B cell (primary cell): Measurements from ENCODE around the gene TYROBP. TPM values are rescaled to one million over a fixed set of nuclear protein-coding genes. Genes with fewer than 3 reads are reported as not detected.

Source experiments
- ATAC-seq: fragments of 200-7000 bp; cut with Tn5 transposase; one replicate; pipeline ENCODE4 v1.10.0; 2021; ENCODE audit warnings: low read depth, mild to moderate bottlenecking, moderate number of reproducible peaks, moderate library complexity
- CTCF ChIA-PET: fragments of 350-600 bp; sonication (Branson Sonifier 250); formaldehyde crosslinking; loops from one replicate; lab custom pipeline; 2021; ENCODE audit warnings: antibody characterized with exemption, inconsistent platforms; lab: Charles Lee
- POLR2A ChIA-PET: fragments of 350-600 bp; sonication (Branson Sonifier 250); formaldehyde crosslinking; loops from one replicate; lab custom pipeline; 2021; ENCODE audit warnings: antibody characterized with exemption; lab: Charles Lee
- DNase-seq: peaks from one replicate; pipeline ENCODE4 v3.0.0; 2013
- H2AFZ ChIP-seq: 2 replicates; pipeline ENCODE4 v1.6.1; 2012; ENCODE audit warnings: mild to moderate bottlenecking, low read depth, low read length; ENCODE audit not compliant: insufficient read depth, poor library complexity, severe bottlenecking
- H3K27ac ChIP-seq, 2 donors: 1 replicate in 1 of 2; 2 replicates in 1 of 2; pipeline ENCODE4 v1.5.1; 2012 to 2013; ENCODE audit warnings: low read length in 2 of 2, mild to moderate bottlenecking in 2 of 2, moderate library complexity in 1 of 2
- H3K27me3 ChIP-seq, 4 experiments: fragments of 200-600 bp in 1 of 4; sonication (generic) in 1 of 4; replicated peaks in 1 of 4; 1 replicate in 2 of 4; 2 replicates in 2 of 4; pipeline versions ENCODE4 v1.6.1 to v1.7.0; 2013 to 2016; ENCODE audit warnings: low read length in 3 of 4, mild to moderate bottlenecking in 2 of 4, mixed read lengths in 1 of 4, moderate library complexity in 1 of 4; ENCODE audit not compliant: insufficient read depth in 4 of 4, control insufficient read depth in 3 of 4; ENCODE audit errors: control extremely low read depth in 1 of 4
- H3K36me3 ChIP-seq, 2 experiments: replicated peaks in 1 of 2; 1 replicate in 1 of 2; 2 replicates in 1 of 2; pipeline versions ENCODE4 v1.6.1 to v1.7.1; 2013; ENCODE audit warnings: low read length in 1 of 2; ENCODE audit not compliant: insufficient read depth in 2 of 2, control insufficient read depth in 1 of 2; ENCODE audit errors: control extremely low read depth in 1 of 2, extremely low read depth in 1 of 2
- H3K4me1 ChIP-seq, 2 donors: fragments of 200-600 bp in 1 of 2; sonication (generic) in 1 of 2; 1 replicate in 1 of 2; 2 replicates in 1 of 2; pipeline versions ENCODE4 v1.5.1 to v1.6.1; 2013 to 2017; ENCODE audit warnings: low read length in 2 of 2; ENCODE audit not compliant: control insufficient read depth in 2 of 2, insufficient read depth in 2 of 2
- H3K4me2 ChIP-seq: replicated peaks from 2 replicates; pipeline ENCODE3; 2012; ENCODE audit warnings: mild to moderate bottlenecking, low read depth, low read length; ENCODE audit not compliant: poor library complexity, severe bottlenecking
- H3K4me3 ChIP-seq, 5 experiments: fragments of 200-600 bp in 1 of 5; sonication (generic) in 1 of 5; 1 replicate in 3 of 5; 2 replicates in 2 of 5; pipeline versions ENCODE4 v1.5.1 to v1.7.0; 2011 to 2016; ENCODE audit warnings: low read length in 4 of 5, mild to moderate bottlenecking in 4 of 5, low read depth in 2 of 5, control low read depth in 1 of 5, moderate library complexity in 1 of 5; ENCODE audit not compliant: insufficient read depth in 1 of 5; ENCODE audit errors: control extremely low read depth in 1 of 5, extremely low read depth in 1 of 5
- H3K79me2 ChIP-seq: fragments of 200-600 bp; sonication (generic); one replicate; pipeline ENCODE4 v1.6.0; 2016; ENCODE audit warnings: low read length; ENCODE audit not compliant: control insufficient read depth, insufficient read depth
- H3K9ac ChIP-seq: fragments of 200-600 bp; sonication (generic); 2 replicates; pipeline ENCODE4 v1.6.1; 2017; ENCODE audit warnings: mild to moderate bottlenecking, low read length, moderate library complexity
- H3K9me3 ChIP-seq, 3 donors: one replicate each; pipeline versions ENCODE4 v1.6.1 to v1.7.1; 2013; ENCODE audit warnings: low read length in 2 of 3; ENCODE audit not compliant: control insufficient read depth in 2 of 3, insufficient read depth in 1 of 3; ENCODE audit errors: control extremely low read depth in 1 of 3
- H4K20me1 ChIP-seq: 2 replicates; pipeline ENCODE4 v1.6.0; 2012; ENCODE audit warnings: mild to moderate bottlenecking, low read length; ENCODE audit not compliant: insufficient read depth, control insufficient read depth, poor library complexity, severe bottlenecking
- H3K27ac Mint-ChIP-seq: one replicate; pipeline ENCODE4 v1.8.0; 2021; ENCODE audit warnings: mixed read lengths
- H3K27me3 Mint-ChIP-seq: one replicate; pipeline ENCODE4 v1.8.0; 2021; ENCODE audit warnings: mixed read lengths
- H3K4me1 Mint-ChIP-seq: one replicate; pipeline ENCODE4 v1.8.0; 2021; ENCODE audit warnings: mixed read lengths
- H3K4me3 Mint-ChIP-seq: one replicate; pipeline ENCODE4 v1.8.0; 2021; ENCODE audit warnings: mixed read lengths
- H3K9me3 Mint-ChIP-seq: one replicate; pipeline ENCODE4 v1.8.0; 2022; ENCODE audit warnings: mixed read lengths; ENCODE audit not compliant: insufficient read depth
- EZH2 ChIP-seq: IDR thresholded peaks from 2 replicates; pipeline ENCODE4 v1.6.1; 2012; ENCODE audit warnings: borderline replicate concordance, low read depth, mild to moderate bottlenecking, moderate library complexity, low read length; ENCODE audit not compliant: insufficient read depth, poor library complexity, severe bottlenecking
- WGBS: methylation state at CpG from one replicate; pipeline ENCODE4 v1.1.5; 2013; ENCODE audit warnings: missing lambda C conversion rate; ENCODE audit not compliant: insufficient coverage; 5-methylcytosine and 5-hydroxymethylcytosine counted together
- intact Hi-C: fragments of 100-400 bp; cut with micrococcal nuclease; formaldehyde crosslinking; loops from one replicate; pipeline ENCODE4 v1.10.0; 2022
- polyA plus RNA-seq: library from polyadenylated mRNA; depleted of rRNA; stranded (reverse); fragments of >200 nt; gene quantifications from 2 replicates; pipeline ENCODE4 v1.2.3, GENCODE V29; 2012
- total RNA-seq, 2 donors: library from RNA; stranded (reverse); fragments of 120-200 nt in 1 of 2; gene quantifications; 1 replicate in 1 of 2; 2 replicates in 1 of 2; pipeline versions ENCODE4 v1.2.3 to v1.2.4, GENCODE V29; 2013 to 2022
- TF ChIP-seq, protein P1 (sequence below): fragments of 200-600 bp; IDR thresholded peaks from one replicate; pipeline ENCODE4 v1.8.0; 2022; ENCODE audit warnings: antibody characterized with exemption, mild to moderate bottlenecking

TYROBP gene
- total and polyA plus RNA-seq, 2 donors (not counting 1 experiment from before 2014, with no cell fraction given), result 2.7 to 25.6 TPM

DNA sequence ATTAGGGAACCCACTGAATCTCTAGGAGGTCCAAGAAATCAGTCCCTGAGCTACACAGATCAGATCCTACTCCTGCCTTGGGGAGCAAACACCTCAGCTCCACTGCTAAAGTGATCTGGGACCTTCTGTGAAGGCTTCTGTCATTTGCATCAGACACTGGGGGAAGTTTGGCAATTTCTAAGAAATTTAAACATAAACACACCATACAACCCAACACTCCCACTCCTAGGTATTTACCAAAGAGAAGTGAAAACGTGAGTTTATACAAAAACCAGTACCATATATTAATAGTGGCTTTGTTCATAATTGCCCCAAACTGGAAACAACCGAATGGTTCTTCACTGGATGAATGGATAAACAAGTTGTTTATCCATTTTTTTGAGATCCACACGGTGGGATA is 7.3 kb upstream of the TYROBP start:
- ChIA-PET POLR2A (no interaction called here), CTCF (interaction anchor here (0.5 to 1.2 kb wide), 2 partner anchors 10 to 684 kb away, joined by 3 to 4 read pairs; no protein-coding TSS in a partner anchor)
- peaks cover 13 to 32% of the 10 kb centered on the region in 2 donors for H3K4me1 ChIP-seq
- H3K9ac ChIP-seq, result no peak overlapping the region
- Mint-ChIP-seq H3K9me3 (no peaks in the 10 kb centered on the region), H3K4me3 (no peak overlapping the region), H3K27me3 (no peaks in the 10 kb centered on the region), H3K27ac (no peak overlapping the region), H3K4me1 (peaks cover 23% of the 10 kb centered on the region)
- H3K36me3 ChIP-seq, result no peaks in the 10 kb centered on the region
- no peaks in the 10 kb centered on the region for H3K9me3 ChIP-seq
- TF ChIP-seq, protein P1, sequence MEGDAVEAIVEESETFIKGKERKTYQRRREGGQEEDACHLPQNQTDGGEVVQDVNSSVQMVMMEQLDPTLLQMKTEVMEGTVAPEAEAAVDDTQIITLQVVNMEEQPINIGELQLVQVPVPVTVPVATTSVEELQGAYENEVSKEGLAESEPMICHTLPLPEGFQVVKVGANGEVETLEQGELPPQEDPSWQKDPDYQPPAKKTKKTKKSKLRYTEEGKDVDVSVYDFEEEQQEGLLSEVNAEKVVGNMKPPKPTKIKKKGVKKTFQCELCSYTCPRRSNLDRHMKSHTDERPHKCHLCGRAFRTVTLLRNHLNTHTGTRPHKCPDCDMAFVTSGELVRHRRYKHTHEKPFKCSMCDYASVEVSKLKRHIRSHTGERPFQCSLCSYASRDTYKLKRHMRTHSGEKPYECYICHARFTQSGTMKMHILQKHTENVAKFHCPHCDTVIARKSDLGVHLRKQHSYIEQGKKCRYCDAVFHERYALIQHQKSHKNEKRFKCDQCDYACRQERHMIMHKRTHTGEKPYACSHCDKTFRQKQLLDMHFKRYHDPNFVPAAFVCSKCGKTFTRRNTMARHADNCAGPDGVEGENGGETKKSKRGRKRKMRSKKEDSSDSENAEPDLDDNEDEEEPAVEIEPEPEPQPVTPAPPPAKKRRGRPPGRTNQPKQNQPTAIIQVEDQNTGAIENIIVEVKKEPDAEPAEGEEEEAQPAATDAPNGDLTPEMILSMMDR, result no peak
- no peak for TF ChIP-seq EZH2
- H3K27me3 ChIP-seq, result no peaks in the 10 kb centered on the region
- ATAC-seq (no peak), DNase-seq (no peak)
- no peaks in the 10 kb centered on the region for H4K20me1 ChIP-seq
- no CpG with 5 or more reads among the region's 3 CpGs for WGBS
- H3K27ac ChIP-seq, result no peak overlapping the region
- H2AFZ ChIP-seq, result no peak overlapping the region
- no peak overlapping the region for H3K4me3 ChIP-seq
- H3K79me2 ChIP-seq, result no peaks in the 10 kb centered on the region
- intact Hi-C loops, result no loop called here
- H3K4me2 ChIP-seq, result no peak overlapping the region

DNA sequence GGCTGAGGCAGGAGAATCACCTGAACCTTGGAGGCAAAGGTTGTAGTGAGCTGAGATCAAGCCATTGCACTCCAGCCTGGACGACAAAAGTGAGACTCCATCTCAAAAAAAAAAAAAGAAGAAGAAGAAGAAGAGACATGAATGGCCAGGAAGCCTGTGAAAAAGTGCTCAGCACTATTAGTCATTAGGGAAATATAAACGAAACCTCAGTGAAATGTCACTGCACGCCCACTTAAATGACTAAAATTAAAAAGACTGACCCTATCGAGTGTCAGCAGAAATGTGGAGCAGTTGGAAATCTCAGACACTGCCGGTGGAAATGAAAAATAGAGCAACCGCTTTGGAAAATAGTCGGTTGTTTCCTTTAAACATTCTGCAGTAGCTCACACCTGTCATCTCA is 5.5 kb upstream of the TYROBP start:
- Mint-ChIP-seq H3K27me3 (no peaks in the 10 kb centered on the region), H3K4me3 (peak overlapping the region; percentile 56), H3K27ac (peak overlapping the region; percentile 56), H3K4me1 (peaks cover 38% of the 10 kb centered on the region), H3K9me3 (no peaks in the 10 kb centered on the region)
- Histone ChIP-seq H3K36me3 (no peaks in the 10 kb centered on the region), H4K20me1 (no peaks in the 10 kb centered on the region), H2AFZ (no peak overlapping the region), H3K27me3 (no peaks in the 10 kb centered on the region), H3K4me1 (peaks cover 31 to 51% of the 10 kb centered on the region in 2 donors), H3K27ac (no peak overlapping the region), H3K9ac (no peak overlapping the region), H3K4me3 (no peak overlapping the region), H3K9me3 (no peaks in the 10 kb centered on the region), H3K79me2 (no peaks in the 10 kb centered on the region), H3K4me2 (no peak overlapping the region)
- intact Hi-C loops, result no loop called here
- ChIA-PET POLR2A (no interaction called here), CTCF (interaction anchor here (0.7 kb wide), 1 partner anchor 672 kb away, joined by 4 read pairs; no protein-coding TSS in a partner anchor)
- ATAC-seq (no peak), DNase-seq (peak; percentile 28)
- TF ChIP-seq EZH2, result no peak
- TF ChIP-seq, protein P1, result no peak
- no CpG with 5 or more reads among the region's 7 CpGs for WGBS
